Ascending aorta (tissue), 2 donors: ENCODE data around the gene IFIT1. TPM values are rescaled to one million over a fixed set of nuclear protein-coding genes. Genes with fewer than 3 reads are reported as not detected.
"Not testable (repeated sequence)": the region's sequence is repeated elsewhere in the genome, so short reads cannot be mapped to it uniquely, and the experiment has no call there.

Source experiments
- DNase-seq, 2 donors: peaks; one replicate each; pipeline ENCODE4 v3.0.0-alpha.2; 2019; ENCODE audit warnings: low spot score in 2 of 2
- H3K27ac ChIP-seq, 2 donors: fragments of 200-600 bp; sonication (generic); one replicate each; pipeline ENCODE4 v1.5.1; 2016 to 2017; ENCODE audit warnings: mild to moderate bottlenecking in 1 of 2
- H3K27me3 ChIP-seq: fragments of 200-600 bp; sonication (generic); one replicate; pipeline ENCODE4 v1.5.1; 2017
- H3K36me3 ChIP-seq, 2 donors: fragments of 200-600 bp; sonication (generic); one replicate each; pipeline ENCODE4 v1.5.1; 2016
- H3K4me1 ChIP-seq, 2 donors: fragments of 200-600 bp; sonication (generic); one replicate each; pipeline ENCODE4 v1.5.1; 2016 to 2017; ENCODE audit warnings: mild to moderate bottlenecking in 1 of 2
- H3K4me3 ChIP-seq, 2 donors: fragments of 200-600 bp; sonication (generic); one replicate each; pipeline ENCODE4 v1.5.1; 2016 to 2017; ENCODE audit warnings: mild to moderate bottlenecking in 1 of 2
- H3K9me3 ChIP-seq, 2 donors: fragments of 200-600 bp; sonication (generic); one replicate each; pipeline ENCODE4 v1.5.1; 2016
- intact Hi-C: fragments of 100-400 bp; cut with DNase I; formaldehyde crosslinking; loops from one replicate; pipeline ENCODE4 v1.15.1; 2023
- total RNA-seq: library from RNA; depleted of rRNA; stranded (reverse); fragments of >200 nt; gene quantifications from one replicate; pipeline ENCODE4 v1.1.0, GENCODE V29; 2016
- TF ChIP-seq, protein P1 (sequence below), 3 experiments: fragments of 200-600 bp in 2 of 3; fragments of 450-650 bp in 1 of 3; sonication (generic) in 2 of 3; IDR thresholded peaks; one replicate each; pipeline ENCODE4 v1.5.1; 2016 to 2019; ENCODE audit warnings: antibody characterized with exemption in 3 of 3, mild to moderate bottlenecking in 1 of 3, moderate library complexity in 1 of 3

The IFIT1 gene
- total RNA-seq, 1 donor from 2014 or later = 28.5 TPM

DNA sequence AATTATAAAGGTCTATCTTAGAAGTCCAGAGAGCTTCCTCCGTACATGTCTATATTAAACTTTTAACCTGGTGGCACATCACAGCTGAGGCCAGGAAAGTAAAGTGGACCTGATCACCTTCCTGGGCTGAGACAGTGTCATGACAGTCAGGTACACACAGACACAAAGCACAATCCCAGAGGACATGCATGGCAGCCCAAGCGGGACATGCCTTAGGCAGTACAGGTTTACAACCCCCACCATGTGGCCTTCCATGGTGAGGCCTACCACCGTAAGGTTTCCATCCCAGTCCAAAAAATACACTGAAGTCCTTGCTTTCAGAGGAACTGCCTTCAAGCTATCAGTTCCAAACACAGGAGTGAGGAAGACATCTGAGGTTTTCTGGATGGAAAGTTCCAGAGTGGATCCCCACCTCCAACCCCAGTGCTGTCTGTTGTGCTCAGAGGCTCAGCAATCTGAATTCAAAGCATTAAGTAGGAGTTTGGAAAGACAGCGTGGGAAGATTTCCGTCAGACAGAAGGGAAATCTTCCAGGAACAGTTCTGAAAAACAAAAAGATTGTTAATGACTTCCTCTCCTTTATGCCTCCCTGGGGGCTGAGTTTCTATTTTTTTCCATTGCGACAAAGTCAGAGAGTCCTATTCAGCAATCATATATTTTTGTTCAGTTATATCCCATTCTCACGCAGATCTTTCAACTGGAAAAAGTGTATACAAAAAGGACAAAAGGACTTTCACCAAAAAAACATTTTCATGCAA lies 44.5 kb upstream of the IFIT1 start:
- DNase-seq = no peak
- peaks cover 0 to 35% of the 10 kb centered on the region in 2 donors for H3K4me1 ChIP-seq
- H3K27me3 ChIP-seq = no peaks in the 10 kb centered on the region
- H3K4me3 ChIP-seq = no peak overlapping the region
- H3K36me3 ChIP-seq = no peaks in the 10 kb centered on the region
- TF ChIP-seq, protein P1, sequence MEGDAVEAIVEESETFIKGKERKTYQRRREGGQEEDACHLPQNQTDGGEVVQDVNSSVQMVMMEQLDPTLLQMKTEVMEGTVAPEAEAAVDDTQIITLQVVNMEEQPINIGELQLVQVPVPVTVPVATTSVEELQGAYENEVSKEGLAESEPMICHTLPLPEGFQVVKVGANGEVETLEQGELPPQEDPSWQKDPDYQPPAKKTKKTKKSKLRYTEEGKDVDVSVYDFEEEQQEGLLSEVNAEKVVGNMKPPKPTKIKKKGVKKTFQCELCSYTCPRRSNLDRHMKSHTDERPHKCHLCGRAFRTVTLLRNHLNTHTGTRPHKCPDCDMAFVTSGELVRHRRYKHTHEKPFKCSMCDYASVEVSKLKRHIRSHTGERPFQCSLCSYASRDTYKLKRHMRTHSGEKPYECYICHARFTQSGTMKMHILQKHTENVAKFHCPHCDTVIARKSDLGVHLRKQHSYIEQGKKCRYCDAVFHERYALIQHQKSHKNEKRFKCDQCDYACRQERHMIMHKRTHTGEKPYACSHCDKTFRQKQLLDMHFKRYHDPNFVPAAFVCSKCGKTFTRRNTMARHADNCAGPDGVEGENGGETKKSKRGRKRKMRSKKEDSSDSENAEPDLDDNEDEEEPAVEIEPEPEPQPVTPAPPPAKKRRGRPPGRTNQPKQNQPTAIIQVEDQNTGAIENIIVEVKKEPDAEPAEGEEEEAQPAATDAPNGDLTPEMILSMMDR (IDR thresholded peaks at IDR 0.05) = no peak
- H3K27ac ChIP-seq = peak overlapping the region; percentile 22 to 60
- intact Hi-C loops = no loop called here
- H3K9me3 ChIP-seq = no peaks in the 10 kb centered on the region

DNA sequence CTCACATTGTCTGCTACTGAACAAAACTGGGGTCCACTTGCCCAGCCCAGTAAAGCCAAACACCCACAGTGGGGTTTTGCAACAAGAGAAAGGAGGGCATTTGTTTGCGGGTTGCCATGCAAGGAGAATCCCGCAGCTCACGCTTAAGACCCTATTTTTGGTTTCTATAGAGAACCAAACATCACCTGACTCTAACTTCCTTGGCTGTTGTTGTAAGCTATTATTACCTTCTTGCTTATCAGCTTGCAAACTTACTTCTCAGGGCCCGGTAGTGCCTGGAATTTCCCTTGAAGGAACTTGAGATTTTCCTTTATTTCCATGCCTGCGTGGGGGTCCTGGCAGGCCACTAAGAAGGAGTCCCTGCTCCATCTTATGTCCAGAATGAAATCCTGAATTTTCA lies 43.9 kb upstream of the IFIT1 start:
- peak overlapping the region in 1 of 2 donors; percentile 60 for H3K27ac ChIP-seq
- no peak overlapping the region for H3K4me3 ChIP-seq
- no peaks in the 10 kb centered on the region for H3K36me3 ChIP-seq
- no peaks in the 10 kb centered on the region for H3K27me3 ChIP-seq
- H3K4me1 ChIP-seq = peaks cover 0 to 35% of the 10 kb centered on the region in 2 donors
- H3K9me3 ChIP-seq = no peaks in the 10 kb centered on the region
- intact Hi-C loops = no loop called here
- TF ChIP-seq, protein P1 (IDR thresholded peaks at IDR 0.05) = no peak
- DNase-seq = no peak

DNA sequence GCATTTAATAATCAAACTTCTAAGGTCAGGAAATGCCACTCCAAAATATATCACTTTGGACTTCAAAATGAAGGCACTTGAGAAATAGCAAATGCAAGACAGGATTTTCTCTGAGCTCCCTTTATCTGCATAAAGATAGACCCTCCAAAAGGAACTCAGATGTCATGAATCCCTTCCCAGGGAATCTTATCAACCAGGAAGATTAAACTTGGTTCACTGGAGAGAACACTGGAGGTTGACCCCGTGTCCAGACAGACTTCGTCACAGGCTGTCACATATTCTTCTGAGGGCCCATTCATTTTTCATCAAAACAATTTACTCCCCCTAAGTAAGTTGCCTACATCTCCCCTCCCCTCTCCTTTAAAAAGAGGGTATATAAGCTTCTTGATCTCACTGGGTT lies 43.4 kb upstream of the IFIT1 start:
- TF ChIP-seq, protein P1 (IDR thresholded peaks at IDR 0.05) = no peak
- Histone ChIP-seq H3K36me3 (no peaks in the 10 kb centered on the region), H3K27me3 (no peaks in the 10 kb centered on the region), H3K27ac (peak overlapping the region; percentile 14 to 89), H3K4me3 (no peak overlapping the region), H3K9me3 (no peaks in the 10 kb centered on the region), H3K4me1 (peaks cover 0 to 35% of the 10 kb centered on the region in 2 donors)
- DNase-seq = no peak
- intact Hi-C loops = no loop called here

DNA sequence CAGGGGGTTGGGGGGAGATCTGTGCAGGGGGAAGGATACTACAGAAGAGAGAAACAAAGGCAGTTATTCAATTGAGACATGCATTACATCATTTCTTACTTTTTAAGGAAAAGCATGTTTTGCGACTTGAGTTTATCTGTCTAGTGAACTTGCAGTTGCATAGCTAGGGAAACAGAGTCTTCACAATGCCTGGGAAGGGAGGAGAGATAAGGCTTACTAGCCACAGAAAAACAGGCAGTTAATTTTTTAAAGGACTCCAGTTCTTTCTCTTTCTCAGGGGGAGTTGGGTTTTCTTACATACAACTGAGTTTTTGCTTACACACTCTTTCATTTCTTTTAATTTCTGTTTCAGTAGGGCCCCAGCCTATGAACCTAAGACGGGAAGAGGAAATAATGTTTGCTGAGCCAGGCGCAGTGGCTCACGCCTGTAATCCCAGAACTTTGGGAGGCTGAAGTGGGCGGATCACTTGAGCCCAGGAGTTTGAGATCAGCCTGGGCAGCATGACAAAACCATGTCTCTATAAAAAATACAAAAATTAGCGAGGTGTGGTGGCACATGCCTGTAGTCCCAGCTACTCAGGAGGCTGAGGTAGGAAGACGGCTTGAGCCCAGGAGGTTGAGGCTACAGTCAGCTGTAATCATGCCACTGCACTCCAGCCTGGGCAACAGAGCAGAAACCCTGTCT lies 41.6 kb upstream of the IFIT1 start:
- Histone ChIP-seq H3K4me1 (peaks cover 0 to 35% of the 10 kb centered on the region in 2 donors), H3K27ac (peak overlapping the region; percentile 85 to 89), H3K4me3 (peak overlapping the region; percentile 22 to 27)
- peak in 1 of 2 donors; percentile 78 for DNase-seq
- intact Hi-C loops = loop anchor here (2.0 to 5.0 kb wide), 2 partner anchors 22 to 73 kb away; no protein-coding TSS in a partner anchor
- H3K27me3 ChIP-seq, H3K36me3 ChIP-seq, H3K9me3 ChIP-seq: not testable (repeated sequence)

DNA sequence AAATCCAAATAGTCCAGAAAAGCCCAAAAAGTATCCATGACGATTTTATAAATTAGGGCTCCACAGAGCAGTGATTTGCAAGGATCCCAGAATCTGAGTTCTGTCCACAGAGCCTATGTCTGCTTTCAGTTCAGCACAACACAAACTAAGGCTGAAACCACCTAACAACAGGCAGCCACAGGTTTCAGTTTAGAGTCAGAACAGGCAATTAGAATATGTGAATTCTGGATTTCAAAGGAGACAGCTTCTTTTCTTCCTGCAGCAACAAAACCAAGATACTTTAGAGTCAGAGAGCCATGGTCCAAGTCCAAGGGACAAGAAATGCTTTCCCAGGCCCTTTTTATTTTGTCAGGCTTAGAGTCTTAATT lies 41.0 kb upstream of the IFIT1 start:
- peak overlapping the region; percentile 22 to 27 for H3K4me3 ChIP-seq
- peak overlapping the region; percentile 85 to 89 for H3K27ac ChIP-seq
- TF ChIP-seq, protein P1 (IDR thresholded peaks at IDR 0.05) = no peak
- no peaks in the 10 kb centered on the region for H3K36me3 ChIP-seq
- H3K9me3 ChIP-seq = no peaks in the 10 kb centered on the region
- intact Hi-C loops = loop anchor here (2.0 to 5.0 kb wide), 2 partner anchors 23 to 74 kb away; no protein-coding TSS in a partner anchor
- H3K4me1 ChIP-seq = peaks cover 0 to 35% of the 10 kb centered on the region in 2 donors
- no peak for DNase-seq
- H3K27me3 ChIP-seq = no peaks in the 10 kb centered on the region
